Cerebellar nuclear complex (tissue), 1 donor: ENCODE data around the gene BRD2.

Experiments
- DNase-seq, 2 experiments: peaks; one replicate each; lab custom pipeline; 2025; lab: John Stamatoyannopoulos, UW

BRD2 gene

GRCh38 chr6:32949113-32949512, 19.3 kb upstream of the BRD2 start:
- no peak for DNase-seq

- DNase-seq = no peak
These were observed 18.4 kb upstream of the BRD2 start for GRCh38 chr6:32950010-32950409.

- no peak for DNase-seq
These were observed 17.9 kb upstream of the BRD2 start for GRCh38 chr6:32950449-32950848.

- peak; percentile 37 to 42 for DNase-seq
These were observed 15.3 kb upstream of the BRD2 start, which contains the start of gene HLA-DMA for GRCh38 chr6:32952817-32953739. TSS of gene HLA-DMA (minus strand) at chr6:32953097. CDS start at chr6:32953036, 61 bp downstream.

- DNase-seq = no peak
These were observed 14.6 kb upstream of the BRD2 start for GRCh38 chr6:32953775-32954174.

GRCh38 chr6:32954267-32954666, 14.1 kb upstream of the BRD2 start:
- DNase-seq = no peak

- DNase-seq = no peak
These were observed 13.2 kb upstream of the BRD2 start for GRCh38 chr6:32954986-32955802.

GRCh38 chr6:32956176-32956575, 12.2 kb upstream of the BRD2 start:
- no peak for DNase-seq

- no peak for DNase-seq
These were observed 7.8 kb upstream of the BRD2 start for GRCh38 chr6:32960563-32960962.

- no peak for DNase-seq
These were observed 6.1 kb upstream of the BRD2 start for GRCh38 chr6:32962213-32962826.

- no peak for DNase-seq
These were observed 4.5 kb upstream of the BRD2 start for GRCh38 chr6:32963866-32964265.

- DNase-seq = no peak
These were observed 3.6 kb upstream of the BRD2 start for GRCh38 chr6:32964776-32965175.

- peak; percentile 35 to 64 for DNase-seq
These were observed 973 bp upstream of the BRD2 start for GRCh38 chr6:32967151-32968091.

GRCh38 chr6:32968867-32969684, 682 bp downstream of the BRD2 start:
- DNase-seq = peak in 1 of 2 experiments; percentile 56

- DNase-seq = no peak
These were observed 1.5 kb downstream of the BRD2 start for GRCh38 chr6:32969685-32970412.

- no peak for DNase-seq
These were observed 2.2 kb downstream of the BRD2 start for GRCh38 chr6:32970413-32971241.

GRCh38 chr6:32971242-32971580, 2.8 kb downstream of the BRD2 start:
- no peak for DNase-seq

GRCh38 chr6:32971581-32972352, 3.4 kb downstream of the BRD2 start:
- DNase-seq = peak; percentile 96 to 99
